Activated CD4-positive, alpha-beta memory T cell treated with anti-CD3 and anti-CD28 coated beads for 36 hours (primary cell): ENCODE results near the gene CD83. TPM values are rescaled to one million over a fixed set of nuclear protein-coding genes. Genes with fewer than 3 reads are reported as not detected.
A peak's percentile ranks its signal among the peaks of the same experiment; 100 is the strongest.
"Not testable (repeated sequence)": the region's sequence is repeated elsewhere in the genome, so short reads cannot be mapped to it uniquely, and the experiment has no call there.

Source experiments
- CTCF ChIA-PET: fragments of 350-600 bp; sonication (Branson Sonifier 250); formaldehyde crosslinking; loops from one replicate; lab custom pipeline; 2021; ENCODE audit warnings: antibody characterized with exemption, inconsistent platforms; lab: Charles Lee
- POLR2A ChIA-PET: fragments of 350-600 bp; sonication (Branson Sonifier 250); formaldehyde crosslinking; loops from one replicate; lab custom pipeline; 2021; ENCODE audit warnings: antibody characterized with exemption; lab: Charles Lee
- DNase-seq: peaks from one replicate; pipeline ENCODE4 v3.0.0-alpha.2; 2020
- H3K27ac Mint-ChIP-seq: one replicate; pipeline ENCODE4 v1.8.0; 2021; ENCODE audit warnings: mixed read lengths
- H3K27me3 Mint-ChIP-seq: one replicate; pipeline ENCODE4 v1.8.0; 2021; ENCODE audit warnings: mixed read lengths
- H3K36me3 Mint-ChIP-seq: one replicate; pipeline ENCODE4 v1.8.0; 2021; ENCODE audit warnings: mixed read lengths
- H3K4me1 Mint-ChIP-seq: one replicate; pipeline ENCODE4 v1.8.0; 2021; ENCODE audit warnings: low read depth, mixed read lengths
- H3K4me3 Mint-ChIP-seq: one replicate; pipeline ENCODE4 v1.8.0; 2021; ENCODE audit warnings: mild to moderate bottlenecking, mixed read lengths
- H3K9me3 Mint-ChIP-seq: one replicate; pipeline ENCODE4 v1.8.0; 2021; ENCODE audit warnings: mixed read lengths
- intact Hi-C: fragments of 100-400 bp; cut with micrococcal nuclease; formaldehyde crosslinking; loops from one replicate; pipeline ENCODE4 v1.15.1; 2023
- total RNA-seq, 2 experiments: library from RNA; stranded (reverse); gene quantifications; one replicate each; pipeline ENCODE4 v1.2.3, GENCODE V29; 2021

The CD83 gene, protein sequence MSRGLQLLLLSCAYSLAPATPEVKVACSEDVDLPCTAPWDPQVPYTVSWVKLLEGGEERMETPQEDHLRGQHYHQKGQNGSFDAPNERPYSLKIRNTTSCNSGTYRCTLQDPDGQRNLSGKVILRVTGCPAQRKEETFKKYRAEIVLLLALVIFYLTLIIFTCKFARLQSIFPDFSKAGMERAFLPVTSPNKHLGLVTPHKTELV
- 10 to 100 TPM; 21.8 to 23.0 TPM for total RNA-seq

DNA sequence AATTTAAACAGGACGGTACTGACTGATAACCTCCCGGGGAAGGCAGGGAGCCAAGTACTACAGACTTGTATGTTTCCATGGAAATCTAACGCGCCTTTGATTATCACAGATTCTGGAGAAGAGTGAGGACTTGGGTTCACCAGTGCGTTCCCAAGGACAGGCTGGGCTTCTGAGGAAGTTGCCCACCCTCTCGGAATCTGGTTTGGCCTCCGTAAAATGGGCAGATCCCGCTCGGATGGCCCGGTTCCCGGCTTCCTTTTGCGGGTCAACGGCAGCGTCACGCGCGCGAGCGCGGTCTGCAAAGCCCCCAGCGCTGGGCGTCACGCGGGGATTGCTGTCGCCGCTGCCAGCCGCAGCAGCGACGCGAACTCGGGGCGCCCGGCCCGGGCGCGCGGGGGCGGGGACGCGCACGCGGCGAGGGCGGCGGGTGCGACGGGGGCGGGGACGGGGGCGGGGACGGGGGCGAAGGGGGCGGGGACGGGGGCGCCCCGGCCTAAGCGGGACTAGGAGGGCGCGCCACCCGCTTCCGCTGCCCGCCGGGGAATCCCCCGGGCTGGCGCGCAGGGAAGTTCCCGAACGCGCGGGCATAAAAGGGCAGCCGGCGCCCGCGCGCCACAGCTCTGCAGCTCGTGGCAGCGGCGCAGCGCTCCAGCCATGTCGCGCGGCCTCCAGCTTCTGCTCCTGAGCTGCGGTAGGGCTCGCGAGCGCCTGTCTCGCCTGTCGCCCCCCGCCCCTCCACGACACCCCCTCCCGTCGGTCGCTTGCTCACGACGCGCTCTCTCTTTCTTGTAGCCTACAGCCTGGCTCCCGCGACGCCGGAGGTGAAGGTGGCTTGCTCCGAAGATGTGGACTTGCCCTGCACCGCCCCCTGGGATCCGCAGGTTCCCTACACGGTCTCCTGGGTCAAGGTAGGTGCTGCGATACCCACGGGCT lies at the start of gene CD83:
Gene CD83, plus strand, starts transcription at position 615 of the 933 bp plus-strand sequence. Its CDS starts 40 bp downstream, at position 655.
- no peaks in the 10 kb centered on the region for H3K27me3 Mint-ChIP-seq
- ChIA-PET CTCF (interaction anchor here (0.9 to 3.1 kb wide), 5 partner anchors 9 to 73 kb away, joined by 3 to 10 read pairs (median 4); no protein-coding TSS in a partner anchor), POLR2A (interaction anchor here (0.6 to 4.3 kb wide), 5 partner anchors 8 to 1134 kb away, joined by 3 to 23 read pairs (median 3); no protein-coding TSS in a partner anchor)
- peaks cover 28% of the 10 kb centered on the region for H3K36me3 Mint-ChIP-seq
- H3K27ac Mint-ChIP-seq = peak within 1 kb of the TSS; percentile 76
- intact Hi-C loops = loop anchor here (1.0 to 10.0 kb wide), 3 partner anchors 9 to 403 kb away; partner anchors contain the start of gene RANBP9
- H3K9me3 Mint-ChIP-seq = no peaks in the 10 kb centered on the region
- H3K4me1 Mint-ChIP-seq = peaks cover 37% of the 10 kb centered on the region
- peak; percentile 81 for DNase-seq
- peak within 1 kb of the TSS; percentile 86 for H3K4me3 Mint-ChIP-seq

DNA sequence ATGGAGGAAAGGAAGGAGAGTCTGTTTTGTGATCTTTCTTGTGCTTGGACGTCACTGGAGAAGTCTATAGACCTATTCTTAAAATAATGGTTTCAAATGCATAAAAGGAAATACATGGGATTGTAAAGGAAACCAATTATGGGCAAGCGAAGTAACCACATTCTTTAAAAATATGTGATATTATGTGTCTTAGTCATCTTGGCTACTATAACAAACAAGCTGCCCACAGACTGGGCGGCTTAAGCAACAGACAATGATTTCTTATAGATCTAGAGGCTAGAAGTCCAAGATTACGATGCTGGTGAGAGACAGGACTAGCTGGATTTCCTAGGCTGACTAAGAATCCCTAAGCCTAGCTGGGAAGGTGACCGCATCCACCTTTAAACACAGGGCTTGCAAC lies 49.4 kb upstream of the CD83 start:
- DNase-seq = no peak
- Mint-ChIP-seq H3K27ac (no peak overlapping the region), H3K4me3 (no peak overlapping the region), H3K9me3 (no peaks in the 10 kb centered on the region), H3K4me1 (peaks cover 16% of the 10 kb centered on the region), H3K27me3 (peaks cover 1% of the 10 kb centered on the region), H3K36me3 (no peaks in the 10 kb centered on the region)
- intact Hi-C loops = loop anchor here (10.0 kb wide), 1 partner anchor 733 kb away; no protein-coding TSS in a partner anchor
- ChIA-PET POLR2A (no interaction called here), CTCF (interaction anchor here (0.5 to 6.9 kb wide), 10 partner anchors 11 to 274 kb away, joined by 3 to 143 read pairs (median 14); partner anchors contain the start of gene RNF182)

DNA sequence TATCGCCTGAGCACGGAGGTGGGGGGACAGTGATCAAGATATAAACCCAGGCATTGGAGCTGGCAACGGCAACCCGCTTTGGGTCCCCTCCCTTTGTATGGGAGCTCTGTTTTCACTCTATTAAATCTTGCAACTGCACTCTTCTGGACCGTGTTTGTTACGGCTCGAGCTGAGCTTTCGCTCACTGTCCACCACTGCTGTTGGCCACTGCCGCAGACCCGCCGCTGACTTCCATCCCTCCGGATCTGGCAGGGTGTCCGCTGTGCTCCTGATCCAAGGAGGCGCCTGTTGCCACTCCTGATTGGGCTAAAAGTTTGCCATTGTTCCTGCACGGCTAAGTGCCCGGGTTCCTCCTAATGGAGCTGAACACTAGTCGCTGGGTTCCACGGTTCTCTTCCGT lies 48.9 kb upstream of the CD83 start:
- Mint-ChIP-seq H3K4me1 (peaks cover 18% of the 10 kb centered on the region), H3K27me3 (peaks cover 1% of the 10 kb centered on the region), H3K27ac (no peak overlapping the region), H3K36me3 (no peaks in the 10 kb centered on the region), H3K4me3 (no peak overlapping the region), H3K9me3 (no peaks in the 10 kb centered on the region)
- CTCF ChIA-PET = interaction anchor here (1.3 to 6.9 kb wide), 6 partner anchors 23 to 193 kb away, joined by 3 to 143 read pairs (median 22); partner anchors contain the start of gene RNF182
- intact Hi-C loops = loop anchor here (10.0 kb wide), 1 partner anchor 734 kb away; no protein-coding TSS in a partner anchor
- POLR2A ChIA-PET = no interaction called here
- no peak for DNase-seq

DNA sequence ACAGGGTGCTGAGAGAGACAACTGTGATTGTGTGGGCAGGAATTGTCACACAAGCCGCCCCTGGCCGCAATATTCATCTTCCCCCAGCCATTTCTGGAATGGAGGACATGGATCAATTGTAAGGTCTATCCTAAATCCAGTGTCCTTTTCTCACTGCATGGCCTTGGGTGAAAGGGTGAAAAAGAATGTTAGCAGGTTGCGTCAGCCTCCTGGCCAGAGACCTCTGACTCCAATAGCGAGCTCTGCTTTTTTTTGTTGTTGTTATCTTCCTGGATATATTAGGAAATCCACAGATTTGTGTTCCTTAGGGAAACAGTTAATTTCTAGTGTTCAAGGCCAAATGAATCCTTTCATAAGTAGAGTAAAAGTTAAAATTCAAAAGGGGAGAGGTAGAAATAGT lies 47.1 kb upstream of the CD83 start:
- no peak overlapping the region for H3K4me3 Mint-ChIP-seq
- ChIA-PET POLR2A (no interaction called here), CTCF (no interaction called here)
- no peaks in the 10 kb centered on the region for H3K9me3 Mint-ChIP-seq
- intact Hi-C loops = loop anchor here (5.0 to 10.0 kb wide), 3 partner anchors 72 to 607 kb away; partner anchors contain the start of gene SIRT5
- no peak overlapping the region for H3K27ac Mint-ChIP-seq
- H3K27me3 Mint-ChIP-seq = peaks cover 1% of the 10 kb centered on the region
- no peak for DNase-seq
- peaks cover 35% of the 10 kb centered on the region for H3K4me1 Mint-ChIP-seq
- no peaks in the 10 kb centered on the region for H3K36me3 Mint-ChIP-seq

DNA sequence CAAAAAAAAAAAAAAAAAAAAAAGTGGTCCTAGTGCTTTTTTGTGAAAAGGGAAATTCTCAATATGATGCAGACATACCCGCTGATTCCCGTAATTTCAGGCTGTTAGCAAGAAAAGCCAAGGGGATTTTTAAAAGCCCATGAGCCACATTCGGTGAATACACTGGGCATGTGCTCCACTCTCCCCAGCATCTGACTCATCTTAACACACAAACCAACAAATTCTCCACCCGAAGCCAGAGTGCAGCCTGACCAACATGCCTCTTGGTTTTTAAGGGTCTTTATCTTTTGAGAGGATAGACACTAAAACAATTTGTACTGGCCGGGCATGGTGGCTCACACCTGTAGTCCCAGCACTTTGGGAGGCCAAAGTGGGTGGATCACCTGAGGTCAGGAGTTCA lies 45.5 kb upstream of the CD83 start:
- no peak overlapping the region for H3K4me3 Mint-ChIP-seq
- POLR2A ChIA-PET = no interaction called here
- H3K36me3 Mint-ChIP-seq = no peaks in the 10 kb centered on the region
- peaks cover 39% of the 10 kb centered on the region for H3K4me1 Mint-ChIP-seq
- DNase-seq = peak; percentile 42
- H3K27me3 Mint-ChIP-seq = peaks cover 1% of the 10 kb centered on the region
- CTCF ChIA-PET = interaction anchor here (0.6 kb wide), 1 partner anchor 1157 kb away, joined by 3 read pairs; no protein-coding TSS in a partner anchor
- no peaks in the 10 kb centered on the region for H3K9me3 Mint-ChIP-seq
- intact Hi-C loops = loop anchor here (5.0 to 10.0 kb wide), 3 partner anchors 70 to 605 kb away; partner anchors contain the start of gene SIRT5
- no peak overlapping the region for H3K27ac Mint-ChIP-seq

DNA sequence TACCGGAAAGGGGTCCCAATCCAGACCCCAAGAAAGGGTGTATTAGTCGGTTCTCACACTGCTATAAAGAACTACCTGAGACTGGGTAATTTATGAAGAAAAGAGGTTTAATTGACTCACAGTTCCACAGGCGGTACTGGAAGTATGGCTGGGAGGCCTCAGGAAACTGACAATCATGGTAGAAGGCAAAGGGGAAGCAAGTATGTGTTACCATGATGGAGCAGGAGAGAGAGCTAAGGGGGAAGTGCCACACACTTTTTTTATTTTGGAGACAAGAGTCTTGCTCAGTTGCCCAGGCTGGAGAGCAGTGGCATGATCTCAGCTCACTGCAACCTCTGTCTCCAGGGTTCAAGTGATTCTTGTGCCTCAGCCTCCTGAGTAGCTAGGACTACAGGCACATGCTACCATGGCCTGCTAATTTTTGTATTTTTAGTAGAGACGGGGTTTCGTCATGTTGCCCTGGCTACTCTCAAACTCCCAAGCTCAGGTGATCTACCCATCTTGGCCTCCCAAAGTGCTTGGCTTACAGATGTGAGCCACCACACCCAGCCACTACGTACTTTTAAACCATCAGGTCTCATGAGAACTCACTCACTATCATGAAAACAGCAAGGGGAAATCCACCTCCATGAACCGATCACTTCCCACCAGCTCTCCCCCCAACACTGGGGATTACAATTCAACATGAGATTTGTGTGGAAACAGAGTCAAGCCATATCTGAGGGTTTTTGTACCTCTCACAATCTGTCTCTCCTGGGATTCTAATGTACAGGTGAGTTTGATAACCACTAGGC lies 43.8 kb upstream of the CD83 start:
- H3K4me1 Mint-ChIP-seq = peaks cover 43% of the 10 kb centered on the region
- not testable (repeated sequence) for H3K4me3 Mint-ChIP-seq

DNA sequence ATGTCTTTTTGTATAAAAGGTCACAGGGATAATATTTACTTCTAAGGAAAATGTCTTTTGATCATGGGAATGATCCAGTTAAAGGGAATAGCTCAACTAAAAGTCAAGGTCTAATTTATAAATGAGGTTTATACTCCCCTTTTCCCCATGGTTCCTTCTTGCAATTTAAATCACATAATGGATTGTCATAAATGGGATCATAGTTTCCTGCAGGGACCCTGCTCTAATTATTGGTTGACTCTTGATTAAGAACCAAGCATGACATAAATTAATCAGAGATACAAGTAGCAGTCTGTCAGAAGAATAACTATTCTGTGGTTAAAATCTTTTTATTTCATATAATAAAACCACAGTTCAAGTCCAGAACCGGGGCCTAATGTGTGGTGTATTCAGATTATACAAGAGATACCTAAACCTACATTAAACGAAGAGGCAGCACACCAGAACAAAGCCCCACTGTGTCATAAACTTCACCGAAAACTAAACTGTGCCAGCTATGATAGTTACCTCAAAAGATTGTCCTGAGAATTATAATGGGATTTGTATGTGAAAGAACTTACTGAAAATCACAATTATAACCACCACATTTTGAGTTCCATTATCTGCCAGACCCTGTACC lies 43.0 kb upstream of the CD83 start:
- no peak for DNase-seq
- intact Hi-C loops = loop anchor here (1.0 to 10.0 kb wide), 5 partner anchors 14 to 603 kb away; partner anchors contain the start of gene SIRT5
- Mint-ChIP-seq H3K27me3 (no peaks in the 10 kb centered on the region), H3K9me3 (no peaks in the 10 kb centered on the region), H3K36me3 (no peaks in the 10 kb centered on the region), H3K27ac (peak overlapping the region; percentile 81), H3K4me1 (peaks cover 51% of the 10 kb centered on the region), H3K4me3 (peak overlapping the region; percentile 68)
- POLR2A ChIA-PET = interaction anchor here (0.7 to 1.1 kb wide), 3 partner anchors 35 to 43 kb away, joined by 3 read pairs; partner anchors contain the start of gene CD83
- CTCF ChIA-PET = interaction anchor here (0.8 to 1.9 kb wide), 4 partner anchors 8 to 93 kb away, joined by 3 to 22 read pairs (median 3); no protein-coding TSS in a partner anchor

More for the DNA sequence above, 43.8 kb upstream of the CD83 start:
- ChIA-PET CTCF (interaction anchor here (1.1 to 1.8 kb wide), 3 partner anchors 27 to 92 kb away, joined by 3 to 4 read pairs (median 3); no protein-coding TSS in a partner anchor), POLR2A (interaction anchor here (1.1 kb wide), 1 partner anchor 44 kb away, joined by 3 read pairs; the partner anchor contains the start of gene CD83)
- H3K36me3 Mint-ChIP-seq, H3K27me3 Mint-ChIP-seq, H3K9me3 Mint-ChIP-seq, DNase-seq: not testable (repeated sequence)
- intact Hi-C loops = loop anchor here (2.0 to 10.0 kb wide), 4 partner anchors 15 to 604 kb away; partner anchors contain the start of gene SIRT5
- peak overlapping the region; percentile 56 for H3K27ac Mint-ChIP-seq

DNA sequence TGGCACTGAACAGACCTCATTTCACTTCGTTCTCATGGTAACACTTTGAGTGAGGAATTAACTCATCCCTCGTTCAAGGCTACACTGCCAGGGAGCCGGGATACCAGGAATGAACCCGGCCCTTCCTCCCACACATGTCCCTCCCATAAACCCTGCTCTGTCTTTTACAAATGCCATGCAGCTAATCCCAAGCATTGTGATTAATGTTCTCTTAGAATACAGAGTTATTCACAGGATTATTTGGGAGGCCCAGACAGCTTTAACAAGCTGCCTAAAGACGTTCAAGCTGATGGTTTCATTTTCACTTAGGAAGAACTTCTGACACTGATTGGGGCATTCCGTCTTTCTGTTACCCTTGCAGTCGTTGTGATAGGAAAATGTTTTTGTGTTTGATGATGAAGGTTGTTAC lies 42.5 kb upstream of the CD83 start:
- Mint-ChIP-seq H3K4me3 (peak overlapping the region; percentile 68), H3K4me1 (peaks cover 56% of the 10 kb centered on the region), H3K27me3 (no peaks in the 10 kb centered on the region), H3K36me3 (no peaks in the 10 kb centered on the region), H3K27ac (peak overlapping the region; percentile 81), H3K9me3 (no peaks in the 10 kb centered on the region)
- intact Hi-C loops = loop anchor here (1.0 to 10.0 kb wide), 3 partner anchors 14 to 500 kb away; partner anchors contain the start of gene SIRT5
- CTCF ChIA-PET = interaction anchor here (0.8 to 1.9 kb wide), 3 partner anchors 8 to 93 kb away, joined by 3 to 22 read pairs (median 3); no protein-coding TSS in a partner anchor
- no peak for DNase-seq
- POLR2A ChIA-PET = interaction anchor here (0.7 to 1.0 kb wide), 2 partner anchors 35 to 43 kb away, joined by 3 read pairs; partner anchors contain the start of gene CD83

DNA sequence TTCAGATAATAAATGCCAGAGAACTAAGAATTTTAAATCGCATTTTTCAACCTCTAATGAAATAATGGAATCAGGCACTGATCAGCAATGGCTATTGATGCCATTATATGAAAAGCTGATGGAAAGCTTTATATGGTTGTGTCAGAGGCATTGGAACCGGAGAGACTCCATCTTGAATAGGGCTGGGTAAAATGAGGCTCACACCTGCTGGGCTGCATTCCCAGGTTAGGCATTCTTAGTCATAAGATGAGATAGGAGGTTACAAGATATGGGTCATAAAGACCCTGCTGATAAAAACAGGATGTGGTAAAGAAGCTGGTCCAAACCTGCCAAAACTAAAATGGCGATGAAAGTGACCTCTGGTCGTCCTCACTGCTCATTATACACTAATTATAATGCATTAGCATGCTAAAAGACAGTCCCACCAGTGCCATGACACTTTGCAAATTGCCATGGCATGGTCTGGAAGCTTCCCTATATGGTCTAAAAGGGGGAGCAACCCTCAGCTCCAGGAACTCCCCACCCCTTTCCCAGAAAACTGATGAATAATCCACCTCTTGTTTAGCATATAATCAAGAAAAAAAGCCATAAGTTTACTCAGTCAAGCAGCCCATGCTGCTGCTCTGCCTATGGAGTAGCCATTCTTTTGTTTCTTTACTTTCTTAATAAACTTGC lies 40.2 kb upstream of the CD83 start:
- Mint-ChIP-seq H3K36me3 (no peaks in the 10 kb centered on the region), H3K4me3 (no peak overlapping the region), H3K9me3 (no peaks in the 10 kb centered on the region), H3K27ac (no peak overlapping the region), H3K27me3 (no peaks in the 10 kb centered on the region), H3K4me1 (peaks cover 50% of the 10 kb centered on the region)
- DNase-seq = peak; percentile 25
- ChIA-PET CTCF (interaction anchor here (1.1 to 1.3 kb wide), 3 partner anchors 10 to 34 kb away, joined by 3 to 5 read pairs (median 5); no protein-coding TSS in a partner anchor), POLR2A (interaction anchor here (0.8 kb wide), 1 partner anchor 314 kb away, joined by 3 read pairs; no protein-coding TSS in a partner anchor)
- intact Hi-C loops = loop anchor here (10.0 kb wide), 1 partner anchor 503 kb away; the partner anchor contains the start of gene SIRT5
